ENCODE measurements around the gene MSRB2. TPM values are rescaled to one million over a fixed set of nuclear protein-coding genes. Genes with fewer than 3 reads are reported as not detected.
"Not testable (repeated sequence)": the region's sequence is repeated elsewhere in the genome, so short reads cannot be mapped to it uniquely, and the experiment has no call there.

Gene MSRB2
- total RNA-seq, 2 experiments from 2014 or later = 4.8 to 5.1 TPM

DNA sequence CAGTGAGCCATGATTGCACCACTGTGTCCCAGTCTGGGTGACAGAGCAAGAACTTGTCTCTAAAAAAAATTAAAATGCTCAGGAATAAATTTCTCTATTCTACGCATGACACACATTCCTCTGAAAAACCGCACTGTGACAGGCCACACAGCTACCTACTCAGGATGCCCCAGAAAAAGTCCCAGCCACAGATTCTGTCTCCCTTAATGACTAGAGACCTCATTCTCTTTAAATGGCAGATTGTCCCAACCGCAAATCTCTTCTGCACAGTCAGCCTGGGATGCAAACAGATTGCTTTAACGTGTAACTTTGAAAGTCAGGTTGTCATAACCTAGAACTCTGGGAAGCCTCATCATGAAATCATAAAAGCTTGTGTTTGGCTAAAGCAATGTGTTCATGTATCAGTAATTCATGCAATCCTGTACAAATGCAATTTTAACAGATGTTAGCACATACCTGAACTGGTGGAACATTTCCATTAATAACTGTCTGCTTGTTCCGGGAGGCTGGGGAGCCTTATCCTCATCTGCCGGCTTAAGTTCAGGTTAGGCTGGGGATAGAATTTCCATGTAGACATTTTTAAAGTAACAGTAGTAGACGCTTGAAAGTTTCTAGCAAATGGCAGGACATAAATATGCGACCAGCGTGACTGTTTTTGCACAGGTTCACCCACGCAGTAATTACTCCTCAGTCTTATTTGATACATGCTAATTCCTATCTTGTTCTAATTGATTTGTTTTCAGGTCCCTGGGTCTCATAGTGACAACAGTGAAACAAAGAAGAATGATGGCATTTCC lies 26.2 kb upstream of the MSRB2 start:
- CTCF ChIA-PET = no interaction called here
- POLR2A ChIA-PET = no interaction called here

DNA sequence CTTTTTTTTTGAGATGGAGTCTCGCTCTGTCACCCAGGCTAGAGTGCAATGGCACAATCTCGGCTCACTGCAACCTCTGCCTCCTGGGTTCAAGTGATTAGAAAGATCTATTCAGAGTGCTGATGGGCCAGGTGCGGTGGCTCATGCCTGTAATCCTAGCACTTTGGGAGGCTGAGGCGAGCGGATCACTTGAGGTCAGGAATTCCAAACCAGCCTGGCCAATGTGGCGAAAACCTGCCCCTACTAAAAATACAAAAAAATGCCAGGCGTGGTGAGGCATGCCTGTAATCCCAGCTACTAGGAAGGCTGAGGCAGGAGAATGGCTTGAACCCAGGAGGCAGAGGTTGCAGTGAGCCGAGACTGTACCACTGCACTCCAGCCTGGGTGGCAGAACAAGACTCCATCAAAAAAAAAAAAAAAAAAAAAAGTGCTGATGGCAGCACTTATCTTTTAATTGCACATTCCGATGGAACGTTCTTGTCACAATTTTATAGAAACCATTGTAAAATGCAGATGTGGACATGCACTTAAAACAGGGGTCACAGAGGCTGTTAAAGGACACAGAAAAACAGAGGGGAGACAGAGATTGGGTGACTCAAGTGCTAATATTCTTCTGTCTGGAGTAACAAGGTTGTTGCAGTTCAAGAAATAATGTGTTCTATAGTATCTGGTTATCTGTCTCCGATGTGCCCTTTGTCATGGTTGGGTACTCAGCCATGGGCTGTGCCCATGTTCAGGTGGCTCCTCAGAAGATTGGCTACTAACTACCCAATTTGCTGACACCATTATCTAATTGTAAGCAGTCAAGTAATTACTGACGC lies 25.1 kb upstream of the MSRB2 start:
- CTCF ChIA-PET, POLR2A ChIA-PET: not testable (repeated sequence)

DNA sequence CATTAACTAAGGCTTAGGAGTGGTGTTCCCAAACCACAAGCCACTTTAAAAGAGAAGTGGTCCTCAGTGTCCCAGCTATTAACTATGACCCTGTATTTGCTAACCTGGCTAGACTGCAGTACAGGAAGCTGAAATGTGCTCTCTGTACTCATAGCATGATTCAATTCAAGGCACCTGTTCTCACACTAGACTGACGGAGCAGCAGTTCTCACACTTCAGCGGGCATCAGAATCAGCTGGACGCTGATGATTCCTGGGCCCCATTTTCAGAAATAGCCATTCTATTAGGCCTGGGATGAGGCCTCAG lies 24.5 kb upstream of the MSRB2 start:
- ChIA-PET POLR2A (no interaction called here), CTCF (no interaction called here)

DNA sequence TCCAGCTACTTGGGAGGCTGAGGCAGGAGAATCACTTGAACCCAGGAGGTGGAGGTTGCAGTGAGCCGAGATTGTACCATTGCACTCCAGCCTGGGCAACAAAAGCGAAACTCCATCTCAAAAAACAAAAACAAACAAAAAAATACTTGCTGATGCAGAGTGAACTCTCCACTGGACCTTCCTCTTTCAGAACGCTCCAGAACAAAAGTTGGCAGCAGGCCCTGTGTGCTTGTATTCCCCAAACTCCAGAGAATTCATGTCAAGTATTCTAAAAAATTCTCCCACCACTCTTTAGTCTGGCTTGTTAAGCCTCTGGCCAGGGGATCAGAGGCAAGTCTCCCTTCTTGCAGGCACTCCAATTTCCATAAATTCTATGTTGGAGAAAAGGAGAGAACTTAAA lies 22.8 kb upstream of the MSRB2 start:
- POLR2A ChIA-PET, CTCF ChIA-PET: not testable (repeated sequence)

DNA sequence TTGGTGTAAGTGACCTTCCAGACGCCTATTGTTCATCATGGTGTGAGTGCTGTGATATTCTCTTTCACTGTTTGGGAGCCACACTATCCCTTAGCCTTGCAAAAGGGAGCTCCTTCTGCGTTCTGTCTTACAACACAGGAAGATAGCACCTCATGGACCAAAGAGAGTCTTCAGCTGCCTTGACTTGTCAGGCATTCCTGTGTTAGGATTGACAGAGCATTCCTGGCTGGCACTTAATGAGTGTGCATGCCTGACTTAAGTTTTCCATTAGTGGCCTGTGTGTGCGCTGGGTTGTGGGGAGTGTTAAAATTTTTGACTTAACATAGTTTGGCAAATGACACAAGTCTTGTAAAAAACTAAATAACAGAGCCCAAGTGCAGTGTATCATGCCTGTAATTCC lies 21.9 kb upstream of the MSRB2 start:
- CTCF ChIA-PET = no interaction called here
- POLR2A ChIA-PET = no interaction called here

DNA sequence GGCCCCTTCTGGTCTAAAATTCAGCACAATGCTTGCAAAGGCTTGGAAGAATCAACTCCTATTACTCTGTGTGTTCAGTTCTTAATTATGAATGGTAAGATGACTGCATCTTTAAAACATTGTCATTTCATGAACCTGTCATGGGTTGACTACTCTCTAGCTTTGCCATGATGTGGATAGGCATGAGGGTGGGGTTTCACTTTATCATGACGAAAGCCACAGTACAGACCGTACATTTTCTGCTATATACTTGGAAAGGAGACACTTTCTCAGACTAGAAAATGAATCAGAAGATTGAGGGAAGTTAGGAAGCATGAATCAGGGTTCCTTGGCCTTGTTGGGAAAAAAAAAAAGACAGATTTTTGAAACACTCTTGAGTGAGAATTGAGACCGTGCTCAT lies 19.7 kb upstream of the MSRB2 start:
- CTCF ChIA-PET = no interaction called here
- POLR2A ChIA-PET = no interaction called here

DNA sequence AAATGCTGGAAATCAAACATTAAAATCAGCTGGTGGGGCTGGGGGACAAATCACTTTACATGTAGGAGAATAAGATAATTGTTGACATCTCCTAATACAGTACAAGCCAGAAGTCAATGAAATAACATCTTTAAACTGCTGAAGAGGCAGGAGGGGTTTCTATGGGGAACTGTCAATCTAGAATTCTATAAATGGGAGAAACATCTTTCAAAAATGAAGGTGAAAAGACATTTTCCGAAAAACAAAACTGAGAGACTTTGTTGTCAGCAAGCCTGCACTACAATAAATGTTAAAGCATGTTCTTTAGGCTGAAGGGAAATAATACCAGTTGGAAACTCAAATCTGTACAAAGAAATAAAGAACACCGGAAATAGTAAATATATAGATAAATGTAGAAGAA lies 17.3 kb upstream of the MSRB2 start:
- ChIA-PET CTCF (no interaction called here), POLR2A (no interaction called here)

DNA sequence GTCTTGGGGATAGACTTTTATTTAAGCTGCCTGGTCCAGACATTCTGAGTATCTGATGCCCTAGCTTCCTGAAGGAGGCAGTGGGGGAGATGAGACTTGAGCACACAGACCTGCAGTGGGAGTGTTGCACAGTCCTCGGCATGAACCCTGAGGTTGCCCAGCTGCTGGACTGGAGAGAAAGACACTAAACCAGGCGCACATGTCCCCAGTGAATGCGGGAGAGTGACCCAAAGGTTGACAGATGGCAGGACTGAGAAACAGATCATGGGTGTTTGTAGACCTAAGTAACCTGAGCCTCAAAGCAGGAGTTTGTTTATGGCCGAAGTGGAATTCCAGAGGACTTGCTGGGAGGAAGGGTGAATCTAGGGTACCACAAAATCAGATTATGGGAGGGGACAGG lies 15.7 kb upstream of the MSRB2 start:
- ChIA-PET POLR2A (no interaction called here), CTCF (no interaction called here)

DNA sequence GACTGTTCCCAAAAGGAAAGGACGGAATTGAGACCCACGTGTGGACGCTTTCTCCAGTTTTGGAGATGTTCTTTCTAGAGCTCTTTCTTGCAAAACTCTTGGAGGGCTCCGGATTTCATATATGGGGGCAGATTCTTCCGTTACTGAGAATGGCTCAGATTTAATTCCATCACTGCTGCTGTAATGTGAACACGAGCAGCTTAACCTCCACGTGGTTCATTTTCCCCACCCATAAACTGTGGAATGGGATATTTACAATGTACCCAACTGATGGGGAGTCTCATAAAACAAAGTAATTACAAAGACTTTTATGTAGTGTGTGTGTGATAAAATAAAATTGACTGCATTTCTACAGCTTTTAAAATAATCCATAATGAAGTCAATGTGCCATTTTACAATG lies 15.1 kb upstream of the MSRB2 start:
- CTCF ChIA-PET = no interaction called here
- POLR2A ChIA-PET = no interaction called here

DNA sequence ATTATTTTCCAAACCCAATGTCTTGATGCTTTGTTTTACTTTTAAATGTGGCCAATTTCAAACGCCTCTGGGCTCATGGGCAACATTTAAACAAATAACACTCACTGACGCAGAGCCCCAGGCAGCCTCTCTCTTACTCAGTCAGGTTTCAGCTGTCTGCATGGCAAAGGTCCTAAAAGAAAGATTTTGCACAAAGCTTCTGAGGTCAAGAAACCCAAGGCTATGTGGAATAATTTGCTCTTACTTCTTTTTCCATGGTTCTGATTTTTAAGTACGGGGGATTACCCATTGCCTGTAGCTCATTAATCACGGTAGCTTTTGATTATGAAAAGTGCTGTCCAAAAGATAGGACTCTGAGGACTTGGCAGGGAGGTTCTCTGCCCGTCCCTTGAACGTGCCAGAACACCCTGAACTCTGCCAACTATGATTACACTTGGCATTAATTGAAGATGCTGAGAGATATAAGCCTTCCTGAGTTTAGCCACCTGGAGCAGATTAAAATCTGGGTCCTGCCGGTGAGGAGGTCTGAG lies 14.1 kb upstream of the MSRB2 start:
- ChIA-PET POLR2A (no interaction called here), CTCF (no interaction called here)

DNA sequence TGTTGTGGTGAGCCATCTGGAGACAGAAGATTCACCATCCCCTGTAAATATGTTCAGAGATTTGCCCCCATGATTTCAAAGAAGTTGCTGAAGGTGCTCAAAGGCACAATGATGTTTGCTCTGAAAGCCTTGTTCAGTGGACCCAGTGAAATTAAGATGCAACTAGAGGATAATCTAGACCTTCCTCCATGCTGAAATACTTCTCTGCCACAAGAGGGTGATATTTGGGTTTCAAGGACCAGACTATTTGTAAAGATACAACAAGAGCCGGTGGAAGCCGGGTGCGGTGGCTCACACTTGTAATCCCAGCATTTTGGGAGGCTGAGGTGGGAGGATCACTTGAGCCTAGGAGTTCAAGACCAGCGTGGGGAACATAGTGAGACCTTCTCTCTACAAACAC lies 13.5 kb upstream of the MSRB2 start:
- ChIA-PET CTCF (no interaction called here), POLR2A (no interaction called here)

DNA sequence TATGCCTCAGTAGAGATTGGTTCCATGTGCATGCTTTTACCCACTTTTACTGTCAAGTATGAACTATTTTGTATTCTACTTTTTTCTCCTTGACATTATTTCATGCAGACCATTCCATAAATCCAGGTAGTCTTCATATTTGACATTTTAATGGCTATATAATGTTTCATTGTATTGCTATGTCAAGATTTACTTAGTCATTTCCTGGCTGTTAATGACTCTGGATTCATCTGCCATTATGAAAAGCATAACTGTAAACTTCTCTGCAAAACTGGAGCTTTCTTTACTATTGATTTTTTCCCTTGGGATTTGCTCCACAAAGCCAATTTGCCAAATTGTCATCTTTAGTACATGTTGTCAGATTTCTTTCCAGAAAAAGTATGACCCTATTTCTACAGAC lies 6.8 kb upstream of the MSRB2 start:
- POLR2A ChIA-PET = no interaction called here
- CTCF ChIA-PET = no interaction called here

DNA sequence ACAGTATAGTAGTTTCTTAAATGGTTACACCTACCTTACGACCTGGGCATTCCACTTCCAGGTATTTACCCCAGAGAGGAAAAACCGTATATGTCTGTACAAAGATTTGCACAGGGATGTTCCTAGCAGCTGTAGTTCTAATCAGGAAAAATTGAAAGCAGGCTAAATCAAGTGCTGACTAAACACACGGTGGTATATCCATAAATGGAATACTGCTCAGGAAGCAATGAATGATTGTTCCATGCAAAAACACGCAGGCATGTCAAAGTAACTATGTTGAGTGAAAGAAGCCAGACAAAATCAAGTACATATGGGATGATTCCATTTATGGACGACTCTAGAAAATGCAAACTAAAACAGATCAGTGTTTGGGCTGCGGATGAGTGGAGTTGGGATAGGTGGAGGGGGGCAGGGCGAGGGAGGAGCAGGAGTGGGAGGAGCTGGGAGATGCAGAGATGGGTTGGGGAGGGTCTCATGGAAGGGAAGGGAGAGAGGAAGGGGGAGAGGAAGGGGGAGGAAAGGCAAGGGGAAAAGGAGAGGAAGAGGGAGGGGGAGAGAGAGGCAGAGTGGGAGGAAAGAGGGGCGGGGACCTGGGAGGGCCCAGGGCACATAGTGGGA lies 484 bp upstream of the MSRB2 start:
- ChIA-PET CTCF (no interaction called here), POLR2A (interaction anchor here (0.6 kb wide), 1 partner anchor 156 kb away, joined by 4 read pairs; no protein-coding TSS in a partner anchor)

DNA sequence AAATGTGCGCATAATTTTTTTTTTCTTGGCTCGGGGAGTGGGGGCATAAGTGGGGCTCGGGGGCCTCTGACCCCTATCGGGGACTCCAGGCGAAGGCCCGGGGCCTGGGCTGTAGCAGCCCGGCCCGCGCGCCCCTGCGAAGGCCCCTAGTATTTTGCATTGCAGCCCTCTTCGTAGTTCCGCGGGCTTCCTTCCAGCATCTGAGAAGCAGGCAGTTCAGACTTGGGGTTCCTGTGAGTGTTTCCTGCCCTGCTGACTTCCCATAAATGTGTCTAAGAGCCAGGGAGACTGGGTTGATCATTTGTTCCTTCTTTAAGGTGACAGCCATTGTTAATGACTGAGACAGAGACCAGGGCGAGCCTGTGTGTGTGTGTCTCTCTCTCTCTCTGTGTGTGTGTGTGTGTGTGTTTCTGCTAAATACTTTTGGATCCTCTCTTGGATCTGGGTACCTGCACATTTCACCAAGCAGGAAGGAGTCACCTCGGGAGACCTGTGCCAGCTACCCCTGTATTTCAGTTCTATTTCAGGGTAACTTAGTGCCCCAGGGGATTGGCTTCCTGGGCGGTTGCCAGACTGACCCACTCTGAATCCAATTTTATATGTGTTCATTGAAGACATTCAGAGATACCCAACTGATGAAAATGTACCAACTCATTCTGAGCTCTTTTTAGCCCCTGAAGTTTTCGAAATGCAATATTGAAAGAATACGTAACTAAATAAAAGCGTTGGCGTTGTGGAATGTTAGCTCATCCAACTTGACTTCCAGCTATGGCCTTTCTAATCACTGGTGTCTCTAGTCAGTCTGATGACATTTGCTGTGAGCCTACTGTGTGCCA lies 805 bp downstream of the MSRB2 start:
- ChIA-PET POLR2A (no interaction called here), CTCF (no interaction called here)

DNA sequence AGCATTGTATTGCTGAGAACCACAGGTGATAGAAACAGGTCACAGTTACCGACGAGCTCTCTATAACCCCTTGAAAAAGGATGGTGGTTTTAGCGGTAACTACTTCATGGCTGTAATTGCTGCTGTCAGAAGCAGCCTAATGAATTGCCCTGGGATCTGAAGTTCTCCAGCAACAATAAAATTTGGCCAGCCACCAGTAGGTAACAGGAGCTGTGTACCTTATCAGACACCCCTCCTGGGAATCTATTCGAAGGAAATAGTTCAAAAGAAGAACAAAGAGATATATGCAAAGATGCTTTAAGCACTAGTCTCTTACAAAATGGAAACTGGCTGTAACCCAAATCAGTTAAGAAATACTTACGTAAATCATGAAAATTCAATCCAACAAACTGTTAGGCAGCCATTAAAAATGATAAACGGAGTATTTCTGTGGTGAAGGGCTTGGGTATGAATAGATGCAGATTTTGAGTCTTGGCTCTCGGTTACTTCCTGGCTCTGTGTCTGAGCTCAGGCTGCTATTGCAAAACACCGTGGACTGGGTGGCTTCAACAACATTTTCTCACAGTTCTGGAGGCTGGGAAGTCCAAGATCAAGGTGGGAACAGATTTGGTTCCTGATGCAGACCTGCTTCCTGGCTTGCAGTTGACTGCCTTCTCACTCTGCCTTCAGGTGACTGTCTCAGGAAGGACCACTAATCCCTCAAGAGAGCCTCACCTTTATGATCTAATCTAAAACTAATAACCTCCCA lies 1.6 kb downstream of the MSRB2 start:
- POLR2A ChIA-PET = no interaction called here
- CTCF ChIA-PET = no interaction called here

DNA sequence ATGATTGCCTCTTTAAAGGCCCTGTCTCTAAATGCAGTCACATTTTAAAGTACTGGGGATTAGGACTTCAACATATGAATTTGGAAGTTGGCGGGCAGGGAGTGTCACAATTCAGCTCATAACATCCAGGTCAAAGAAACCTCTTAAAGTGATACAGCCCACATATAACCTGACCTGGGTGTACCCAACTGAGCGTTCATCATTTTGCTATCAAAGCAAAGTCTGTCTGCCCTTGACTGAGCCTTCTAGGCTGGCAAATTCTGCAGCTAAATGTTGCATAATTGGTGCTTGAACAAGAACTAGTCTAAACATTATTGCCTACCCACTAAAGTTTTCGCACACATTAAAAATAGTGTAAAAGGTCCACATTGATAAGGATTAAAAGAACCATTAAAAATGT lies 3.7 kb downstream of the MSRB2 start:
- ChIA-PET POLR2A (no interaction called here), CTCF (no interaction called here)

DNA sequence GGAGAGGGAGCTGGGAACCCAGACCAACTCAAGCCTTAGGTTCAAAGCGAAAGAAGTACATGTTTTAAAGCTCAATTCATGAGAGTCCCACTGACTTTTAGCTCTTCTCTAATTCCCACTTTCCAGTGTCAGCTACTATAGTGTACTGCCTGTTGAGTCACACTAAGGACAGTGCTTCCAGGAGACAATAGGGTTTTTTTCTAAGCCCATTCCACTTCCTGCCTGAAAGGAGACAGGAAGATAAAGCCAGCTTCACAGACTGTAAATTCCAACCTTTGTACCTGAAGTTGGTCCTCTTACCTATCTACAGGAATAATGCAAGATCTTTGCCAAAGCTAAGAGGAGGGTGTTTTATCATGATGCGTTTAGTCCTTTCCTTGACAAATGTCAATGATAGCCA lies 4.4 kb downstream of the MSRB2 start:
- ChIA-PET POLR2A (interaction anchor here (0.5 kb wide), 1 partner anchor 15 kb away, joined by 5 read pairs; no protein-coding TSS in a partner anchor), CTCF (no interaction called here)

DNA sequence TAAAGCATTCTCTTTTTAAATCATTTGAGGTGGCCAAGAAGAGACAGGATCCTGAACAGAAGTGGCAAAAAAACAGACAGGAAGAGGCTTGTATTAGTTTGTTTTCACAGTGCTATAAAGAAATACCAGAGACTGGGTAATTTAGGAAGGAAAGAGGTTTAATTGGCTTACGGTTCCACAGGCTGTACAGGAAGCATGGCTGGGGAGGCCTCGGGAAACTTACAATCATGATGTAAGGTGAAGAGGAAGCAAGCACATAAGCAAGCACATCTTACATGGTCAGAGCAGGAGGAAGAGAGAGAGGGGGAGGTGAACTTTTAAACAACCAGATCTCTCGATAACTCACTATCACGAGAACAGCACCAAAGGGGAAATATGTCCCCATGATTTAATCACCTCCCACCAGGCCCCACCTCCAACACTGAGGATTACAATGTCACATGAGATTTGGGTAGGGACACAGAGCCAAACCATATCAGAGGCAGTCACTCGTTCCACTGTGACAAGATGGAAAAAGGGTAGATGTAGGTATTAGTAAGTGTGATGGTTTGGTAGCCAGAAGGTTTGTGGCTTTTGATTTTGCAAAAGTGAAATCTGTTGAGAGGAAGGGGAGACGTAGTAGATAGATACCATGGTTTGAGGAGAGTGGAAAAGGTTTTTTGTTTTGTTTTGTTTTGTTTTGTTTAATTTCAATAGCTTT lies 5.1 kb downstream of the MSRB2 start:
- POLR2A ChIA-PET = no interaction called here
- CTCF ChIA-PET = no interaction called here
